HEK293T (cell line): ENCODE data around the gene TST.
A peak's percentile ranks its signal among the peaks of the same experiment; 100 is the strongest.

Experiments used
- CTCF ChIA-PET: fragments of 350-600 bp; formaldehyde crosslinking; extraction: SDS; loops from one replicate; lab custom pipeline; 2021; ENCODE audit warnings: antibody characterized with exemption, inconsistent platforms; lab: Yijun Ruan, JAX
- POLR2A ChIA-PET: fragments of 350-600 bp; formaldehyde crosslinking; extraction: SDS; loops from one replicate; lab custom pipeline; 2020; ENCODE audit warnings: antibody characterized with exemption, inconsistent platforms; lab: Yijun Ruan, JAX
- DNase-seq: peaks from one replicate; pipeline ENCODE4 v3.0.0; 2012; ENCODE audit warnings: mixed read lengths; ENCODE audit errors: extremely low spot score
- ARNT ChIP-seq: fragments of 450-650 bp; IDR thresholded peaks from 2 replicates; pipeline ENCODE4 v1.6.1; 2017; ENCODE audit warnings: mild to moderate bottlenecking
- BHLHE40 ChIP-seq: fragments of 450-650 bp; IDR thresholded peaks from 2 replicates; pipeline ENCODE4 v1.6.1; 2016; ENCODE audit warnings: mild to moderate bottlenecking, moderate library complexity, borderline replicate concordance
- CTBP1 ChIP-seq: fragments of 450-650 bp; IDR thresholded peaks from 2 replicates; pipeline ENCODE4 v1.6.1; 2016; ENCODE audit warnings: borderline replicate concordance
- ELF4 ChIP-seq: fragments of 450-650 bp; IDR thresholded peaks from 2 replicates; pipeline ENCODE4 v1.6.1; 2017; ENCODE audit warnings: antibody characterized with exemption
- FOXA1 ChIP-seq: fragments of 450-650 bp; IDR thresholded peaks from 2 replicates; pipeline ENCODE4 v1.6.1; 2016; ENCODE audit warnings: mild to moderate bottlenecking
- FOXK2 ChIP-seq: fragments of 450-650 bp; IDR thresholded peaks from 2 replicates; pipeline ENCODE4 v1.6.1; 2016; ENCODE audit warnings: mild to moderate bottlenecking
- FOXM1 ChIP-seq: fragments of 450-650 bp; IDR thresholded peaks from 2 replicates; pipeline ENCODE4 v1.6.1; 2017; ENCODE audit warnings: mild to moderate bottlenecking, borderline replicate concordance
- HDGF ChIP-seq: fragments of 450-650 bp; IDR thresholded peaks from 2 replicates; pipeline ENCODE4 v1.6.1; 2017; ENCODE audit warnings: antibody characterized with exemption, borderline replicate concordance
- L3MBTL2 ChIP-seq: fragments of 450-650 bp; conservative IDR thresholded peaks from 2 replicates; pipeline ENCODE4 v1.6.1; 2016; ENCODE audit warnings: mild to moderate bottlenecking
- LEF1 ChIP-seq: fragments of 450-650 bp; IDR thresholded peaks from 2 replicates; pipeline ENCODE4 v1.6.1; 2017; ENCODE audit warnings: mild to moderate bottlenecking, borderline replicate concordance
- NFRKB ChIP-seq: fragments of 450-650 bp; IDR thresholded peaks from 2 replicates; pipeline ENCODE4 v1.6.1; 2016; ENCODE audit warnings: mild to moderate bottlenecking, moderate library complexity
- SP1 ChIP-seq: fragments of 450-650 bp; IDR thresholded peaks from 2 replicates; pipeline ENCODE4 v1.6.1; 2017
- SUZ12 ChIP-seq: fragments of 450-650 bp; IDR thresholded peaks from 2 replicates; pipeline ENCODE4 v1.6.1; 2016; ENCODE audit warnings: mild to moderate bottlenecking
- TARDBP ChIP-seq: fragments of 450-650 bp; IDR thresholded peaks from 2 replicates; pipeline ENCODE4 v1.6.1; 2016
- ZNF384 ChIP-seq: fragments of 450-650 bp; IDR thresholded peaks from 2 replicates; pipeline ENCODE4 v1.6.1; 2016
- TF ChIP-seq, protein P1 (sequence below): fragments of 450-650 bp; IDR thresholded peaks from 2 replicates; pipeline ENCODE4 v1.6.1; 2016

Gene TST

GRCh38 chr22:37051391-37052385 is 32.4 kb upstream of the TST start, which contains the start of gene KCTD17:
KCTD17 (plus strand) TSS chr22:37051742; CDS start chr22:37051761, 19 bp downstream.
- POLR2A ChIA-PET: interaction anchor here (0.6 to 2.4 kb wide), 11 partner anchors 9 to 148 kb away, joined by 3 to 12 read pairs (median 4); partner anchors contain the start of gene TST
- TF ChIP-seq ZNF384: no peak
- no peak for TF ChIP-seq HDGF
- DNase-seq: peak; percentile 95
- CTCF ChIA-PET: interaction anchor here (0.5 to 1.4 kb wide), 3 partner anchors 48 to 196 kb away, joined by 3 to 5 read pairs (median 3); no protein-coding TSS in a partner anchor

DNA sequence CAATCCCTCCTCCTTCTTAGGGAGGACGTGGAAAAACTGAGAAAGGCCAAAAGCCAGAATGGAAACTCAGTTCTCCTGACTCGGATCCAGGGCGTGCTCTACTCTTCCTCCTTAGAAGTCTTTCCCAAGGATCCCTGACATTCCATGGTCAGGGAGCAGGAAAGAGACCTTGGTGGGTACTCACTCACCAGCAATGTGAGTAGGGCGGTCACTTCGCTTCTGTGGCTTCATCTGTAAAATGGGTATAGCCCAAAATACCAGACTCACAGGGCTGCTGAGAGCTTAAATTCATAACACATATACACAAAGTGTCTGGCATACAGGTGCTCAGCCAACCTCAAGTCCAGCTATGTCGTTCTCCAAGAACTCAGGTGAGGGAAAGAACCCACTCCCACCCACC is 31.7 kb upstream of the TST start:
- no peak for DNase-seq
- POLR2A ChIA-PET: interaction anchor here (0.6 to 2.4 kb wide), 10 partner anchors 9 to 149 kb away, joined by 3 to 12 read pairs (median 4); partner anchors contain the start of gene TST
- CTCF ChIA-PET: interaction anchor here (0.5 to 1.4 kb wide), 3 partner anchors 48 to 195 kb away, joined by 3 to 5 read pairs (median 3); no protein-coding TSS in a partner anchor
- TF ChIP-seq ELF4 (no peak), ARNT (no peak), BHLHE40 (no peak)

DNA sequence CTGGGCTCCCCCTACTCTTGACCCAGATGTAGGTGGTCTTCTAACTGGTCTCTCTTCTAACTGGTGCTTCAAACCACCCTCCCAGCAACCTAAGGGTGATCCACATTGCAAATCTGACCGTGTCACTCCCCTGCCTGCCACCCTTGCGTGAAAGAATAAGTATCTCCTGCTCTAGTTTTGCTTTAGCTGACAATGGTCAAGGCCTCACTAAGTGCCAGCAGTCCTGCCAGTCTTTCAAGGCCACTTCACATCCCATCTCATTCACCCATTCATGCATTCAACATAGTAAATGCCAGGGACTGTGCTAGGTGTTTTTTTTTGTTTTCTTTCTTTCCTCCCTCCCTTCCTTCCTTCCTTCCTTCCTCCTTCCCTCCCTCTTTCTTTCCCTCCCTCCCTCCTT is 30.0 kb upstream of the TST start:
- POLR2A ChIA-PET: interaction anchor here (1.1 kb wide), 1 partner anchor 30 kb away, joined by 4 read pairs; the partner anchor contains the start of genes MPST and TST
- CTCF ChIA-PET: no interaction called here
- DNase-seq: no peak
- TF ChIP-seq LEF1 (no peak), ELF4 (no peak), TARDBP (no peak), HDGF (no peak), CTBP1 (no peak), SP1 (no peak), FOXA1 (no peak), NFRKB (no peak), SUZ12 (no peak), FOXK2 (no peak), ARNT (no peak), BHLHE40 (no peak), ZNF384 (no peak), L3MBTL2 (no peak)
- TF ChIP-seq, protein P1, sequence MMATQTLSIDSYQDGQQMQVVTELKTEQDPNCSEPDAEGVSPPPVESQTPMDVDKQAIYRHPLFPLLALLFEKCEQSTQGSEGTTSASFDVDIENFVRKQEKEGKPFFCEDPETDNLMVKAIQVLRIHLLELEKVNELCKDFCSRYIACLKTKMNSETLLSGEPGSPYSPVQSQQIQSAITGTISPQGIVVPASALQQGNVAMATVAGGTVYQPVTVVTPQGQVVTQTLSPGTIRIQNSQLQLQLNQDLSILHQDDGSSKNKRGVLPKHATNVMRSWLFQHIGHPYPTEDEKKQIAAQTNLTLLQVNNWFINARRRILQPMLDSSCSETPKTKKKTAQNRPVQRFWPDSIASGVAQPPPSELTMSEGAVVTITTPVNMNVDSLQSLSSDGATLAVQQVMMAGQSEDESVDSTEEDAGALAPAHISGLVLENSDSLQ: no peak

GRCh38 chr22:37048133-37048532 is 28.9 kb upstream of the TST start:
- TF ChIP-seq SP1: no peak
- POLR2A ChIA-PET: no interaction called here
- CTCF ChIA-PET: no interaction called here
- DNase-seq: no peak

GRCh38 chr22:37047006-37047405 is 27.8 kb upstream of the TST start:
- CTCF ChIA-PET: interaction anchor here (1.1 to 1.3 kb wide), 2 partner anchors 13 to 188 kb away, joined by 3 read pairs; no protein-coding TSS in a partner anchor
- DNase-seq: no peak
- TF ChIP-seq, protein P1: no peak
- TF ChIP-seq BHLHE40 (no peak), TARDBP (no peak), ARNT (no peak), ZNF384 (no peak), ELF4 (no peak), SUZ12 (no peak), NFRKB (no peak), LEF1 (no peak), FOXK2 (no peak), L3MBTL2 (no peak)
- POLR2A ChIA-PET: no interaction called here

GRCh38 chr22:37046589-37046988 is 27.3 kb upstream of the TST start:
- ChIA-PET CTCF (interaction anchor here (0.6 to 1.3 kb wide), 8 partner anchors 8 to 975 kb away, joined by 3 to 9 read pairs (median 4); no protein-coding TSS in a partner anchor), POLR2A (interaction anchor here (0.5 to 0.7 kb wide), 2 partner anchors 26 to 182 kb away, joined by 3 to 4 read pairs; no protein-coding TSS in a partner anchor)
- no peak for DNase-seq
- TF ChIP-seq SP1: no peak
- TF ChIP-seq ZNF384: no peak
- TF ChIP-seq FOXM1: no peak
- TF ChIP-seq FOXK2: no peak
- TF ChIP-seq LEF1: no peak
- no peak for TF ChIP-seq FOXA1
- TF ChIP-seq SUZ12: no peak
- no peak for TF ChIP-seq CTBP1
- no peak for TF ChIP-seq BHLHE40
- TF ChIP-seq L3MBTL2: no peak
- TF ChIP-seq HDGF: no peak
- TF ChIP-seq ARNT: no peak
- TF ChIP-seq, protein P1: no peak
- TF ChIP-seq NFRKB: no peak
- no peak for TF ChIP-seq TARDBP
- no peak for TF ChIP-seq ELF4
